A673 (cell line): ENCODE results near the gene ACSS1.

ENCODE experiments used
- EZH2 ChIP-seq: fragments of 200-600 bp; sonication (generic); IDR thresholded peaks from 2 replicates; pipeline ENCODE4 v1.6.1; 2017; ENCODE audit warnings: borderline replicate concordance, low read depth, mild to moderate bottlenecking, mixed read lengths, antibody characterized with exemption, low read length; ENCODE audit not compliant: poor library complexity, severe bottlenecking
- TF ChIP-seq, protein P1 (sequence below): fragments of 300-800, 200-600 bp; sonication (generic); conservative IDR thresholded peaks from 2 replicates; pipeline ENCODE4 v1.5.1; 2017; ENCODE audit warnings: low read depth, mild to moderate bottlenecking, antibody characterized with exemption, low read length, moderate library complexity, mixed read lengths

DNA sequence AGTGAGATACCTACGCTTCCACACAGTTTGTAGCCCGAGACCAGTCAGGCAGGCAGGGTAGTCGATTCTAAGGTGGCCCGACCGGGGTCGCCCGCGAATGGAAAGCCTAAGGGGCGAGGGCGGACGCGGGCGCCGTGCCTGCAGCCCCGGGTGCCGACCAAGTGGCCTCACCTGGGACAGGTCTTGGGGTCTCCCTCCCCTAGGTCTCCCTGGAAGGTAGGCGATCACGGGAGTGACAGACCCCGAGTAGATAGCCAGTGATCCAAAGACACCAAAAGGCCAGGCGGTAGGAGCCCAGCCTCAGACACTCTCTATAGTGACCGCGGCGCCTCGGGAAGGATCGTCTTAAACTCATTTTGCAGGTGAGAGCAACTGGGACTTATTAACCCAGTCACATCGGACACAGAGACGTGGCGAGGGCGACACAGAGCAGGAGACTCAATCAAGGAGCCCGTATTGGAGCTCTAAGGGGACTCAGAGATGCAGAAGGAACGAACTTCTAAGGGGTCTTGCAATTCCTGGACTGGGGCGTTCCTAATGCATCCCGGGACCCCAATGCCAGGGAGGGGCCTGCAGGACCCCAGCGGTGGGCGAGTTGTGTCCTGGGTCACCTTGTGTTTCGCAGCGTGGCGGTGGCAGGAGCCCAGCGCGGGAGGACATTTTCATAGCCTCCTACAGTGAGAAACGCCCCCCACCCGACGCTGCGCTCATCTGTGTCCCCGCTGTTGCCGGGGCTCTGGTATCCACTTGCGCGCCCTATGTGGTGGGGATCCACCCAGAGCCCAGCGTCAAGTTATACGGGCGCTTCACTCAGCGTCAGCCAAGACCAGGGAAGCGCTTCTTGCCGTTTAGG lies 26.1 kb upstream of the ACSS1 start:
- TF ChIP-seq, protein P1, sequence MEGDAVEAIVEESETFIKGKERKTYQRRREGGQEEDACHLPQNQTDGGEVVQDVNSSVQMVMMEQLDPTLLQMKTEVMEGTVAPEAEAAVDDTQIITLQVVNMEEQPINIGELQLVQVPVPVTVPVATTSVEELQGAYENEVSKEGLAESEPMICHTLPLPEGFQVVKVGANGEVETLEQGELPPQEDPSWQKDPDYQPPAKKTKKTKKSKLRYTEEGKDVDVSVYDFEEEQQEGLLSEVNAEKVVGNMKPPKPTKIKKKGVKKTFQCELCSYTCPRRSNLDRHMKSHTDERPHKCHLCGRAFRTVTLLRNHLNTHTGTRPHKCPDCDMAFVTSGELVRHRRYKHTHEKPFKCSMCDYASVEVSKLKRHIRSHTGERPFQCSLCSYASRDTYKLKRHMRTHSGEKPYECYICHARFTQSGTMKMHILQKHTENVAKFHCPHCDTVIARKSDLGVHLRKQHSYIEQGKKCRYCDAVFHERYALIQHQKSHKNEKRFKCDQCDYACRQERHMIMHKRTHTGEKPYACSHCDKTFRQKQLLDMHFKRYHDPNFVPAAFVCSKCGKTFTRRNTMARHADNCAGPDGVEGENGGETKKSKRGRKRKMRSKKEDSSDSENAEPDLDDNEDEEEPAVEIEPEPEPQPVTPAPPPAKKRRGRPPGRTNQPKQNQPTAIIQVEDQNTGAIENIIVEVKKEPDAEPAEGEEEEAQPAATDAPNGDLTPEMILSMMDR = peak; percentile 53
- peak; percentile 4 for TF ChIP-seq EZH2
